DMS53 treated with DMSO at 0.1 percent for 48 hours (cell line): ENCODE measurements around the gene SLCO4A1.

Experiments used
- DNase-seq: peaks from one replicate; lab custom pipeline; 2025; ENCODE audit not compliant: unreplicated experiment; lab: John Stamatoyannopoulos, UW

SLCO4A1 gene

DNA sequence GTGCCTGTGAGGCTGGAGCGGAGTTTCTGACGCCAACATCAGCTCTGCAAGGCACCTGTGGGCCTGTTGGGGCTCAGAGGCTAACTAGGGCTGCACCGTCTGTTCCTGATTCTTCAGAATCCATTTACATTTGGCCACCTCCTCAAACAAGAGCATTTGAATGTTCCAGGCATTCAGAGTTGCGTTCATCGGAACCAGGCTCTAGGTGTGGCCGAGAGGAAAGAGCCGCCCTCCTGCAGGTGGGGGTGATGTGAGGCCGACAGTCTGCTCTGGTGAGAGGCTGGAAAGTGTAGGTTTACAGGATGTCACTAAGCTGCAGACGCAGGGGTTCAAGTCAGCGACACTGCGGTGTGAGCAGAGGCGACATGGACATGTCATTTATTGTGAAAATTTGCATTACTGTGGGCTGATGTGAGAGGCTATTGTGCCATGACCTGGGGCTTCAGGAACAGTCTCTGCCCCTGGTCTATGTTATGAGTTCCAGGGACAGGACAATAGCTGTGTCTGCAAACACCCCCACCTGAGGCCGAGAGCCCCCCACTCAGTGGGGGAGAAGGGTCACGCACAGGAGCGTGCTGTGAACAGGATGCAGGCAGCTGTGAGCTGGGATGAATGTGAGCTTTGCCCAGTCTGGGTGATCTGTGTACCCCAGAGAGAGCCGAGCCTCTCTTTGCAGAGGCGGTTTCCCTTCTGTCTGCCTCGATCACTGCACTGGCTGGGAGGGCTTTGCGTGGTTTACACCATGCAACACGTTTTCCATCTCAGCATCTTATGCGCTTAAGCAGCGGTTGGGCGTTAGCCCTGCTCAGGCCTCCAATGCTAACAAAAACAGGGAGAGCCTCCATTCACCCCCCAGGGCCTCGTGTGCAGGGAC lies 21.1 kb downstream of the SLCO4A1 start:
- DNase-seq = no peak

DNA sequence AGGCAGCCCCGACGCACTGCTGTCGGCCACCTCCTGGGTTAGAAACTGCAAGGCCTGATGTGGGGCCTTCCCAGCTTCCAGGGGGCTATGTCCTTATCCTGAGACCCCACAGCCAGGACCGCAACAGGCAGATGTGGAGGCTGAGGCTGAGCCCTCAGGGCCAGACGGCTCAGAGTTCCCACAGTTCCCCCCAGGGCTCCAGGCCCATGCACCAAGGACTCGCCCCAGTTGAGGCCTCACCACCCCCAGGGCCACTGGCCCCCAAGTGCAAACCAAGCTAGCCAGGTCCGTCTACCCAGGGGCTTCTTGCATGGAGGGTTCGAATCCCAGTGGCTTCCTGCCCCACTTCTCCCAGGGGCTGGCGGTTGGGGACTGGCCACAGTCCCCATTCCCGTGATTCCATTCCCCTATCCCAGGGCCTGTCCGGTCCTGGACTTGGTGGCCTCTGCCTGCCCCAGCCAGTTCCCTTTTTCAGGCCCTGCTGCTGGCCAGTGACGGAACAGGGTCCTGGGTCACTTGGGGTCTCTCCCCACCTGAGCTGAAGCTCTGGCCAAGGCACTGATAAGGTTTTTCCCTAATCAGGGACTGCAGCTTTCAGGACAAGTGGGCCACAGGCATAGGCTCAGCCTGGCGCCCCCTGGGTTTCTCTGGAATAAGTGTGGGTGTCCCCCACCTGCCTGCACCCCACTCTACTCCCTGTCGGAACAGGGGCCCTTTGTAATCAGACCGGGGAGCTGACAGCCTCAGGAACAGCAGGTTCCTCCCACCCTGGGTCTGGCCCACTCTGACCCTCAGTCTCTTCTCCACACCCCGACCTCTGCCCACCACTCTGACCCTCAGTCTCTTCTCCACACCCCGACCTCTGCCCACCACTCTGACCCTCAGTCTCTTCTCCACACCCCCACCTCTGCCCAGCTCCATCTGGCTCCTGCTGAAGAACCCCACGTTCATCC lies 22.0 kb downstream of the SLCO4A1 start:
- DNase-seq = no peak

DNA sequence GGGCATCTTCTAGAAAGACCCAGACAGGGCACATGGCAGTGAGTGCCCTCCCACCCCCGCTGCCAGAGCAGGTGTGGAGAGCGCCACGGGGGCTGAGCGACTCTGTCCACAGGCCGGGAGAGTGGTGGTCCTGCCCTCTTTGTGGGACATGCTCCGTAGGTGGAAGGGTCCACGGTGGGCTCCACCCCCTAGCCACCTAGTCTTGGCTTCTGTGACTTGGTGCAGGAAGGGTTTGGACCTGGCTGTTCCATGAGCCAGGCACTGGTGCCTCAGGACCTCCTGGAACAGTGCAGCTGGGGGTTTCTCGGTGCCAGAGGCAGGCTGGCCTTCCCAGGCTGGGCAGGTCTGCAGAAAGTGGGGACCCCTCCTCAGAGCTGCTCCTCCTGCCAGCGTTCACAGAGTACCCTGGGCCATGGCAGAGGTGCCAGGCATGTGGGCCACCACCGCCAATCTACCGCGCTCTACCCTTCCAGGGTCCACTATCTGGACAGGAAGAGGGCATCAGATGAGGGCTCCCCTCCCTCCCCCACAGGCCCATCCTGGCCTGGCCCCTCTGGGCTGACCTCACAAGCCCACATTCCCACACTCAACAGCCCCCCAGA lies 23.0 kb downstream of the SLCO4A1 start:
- no peak for DNase-seq

DNA sequence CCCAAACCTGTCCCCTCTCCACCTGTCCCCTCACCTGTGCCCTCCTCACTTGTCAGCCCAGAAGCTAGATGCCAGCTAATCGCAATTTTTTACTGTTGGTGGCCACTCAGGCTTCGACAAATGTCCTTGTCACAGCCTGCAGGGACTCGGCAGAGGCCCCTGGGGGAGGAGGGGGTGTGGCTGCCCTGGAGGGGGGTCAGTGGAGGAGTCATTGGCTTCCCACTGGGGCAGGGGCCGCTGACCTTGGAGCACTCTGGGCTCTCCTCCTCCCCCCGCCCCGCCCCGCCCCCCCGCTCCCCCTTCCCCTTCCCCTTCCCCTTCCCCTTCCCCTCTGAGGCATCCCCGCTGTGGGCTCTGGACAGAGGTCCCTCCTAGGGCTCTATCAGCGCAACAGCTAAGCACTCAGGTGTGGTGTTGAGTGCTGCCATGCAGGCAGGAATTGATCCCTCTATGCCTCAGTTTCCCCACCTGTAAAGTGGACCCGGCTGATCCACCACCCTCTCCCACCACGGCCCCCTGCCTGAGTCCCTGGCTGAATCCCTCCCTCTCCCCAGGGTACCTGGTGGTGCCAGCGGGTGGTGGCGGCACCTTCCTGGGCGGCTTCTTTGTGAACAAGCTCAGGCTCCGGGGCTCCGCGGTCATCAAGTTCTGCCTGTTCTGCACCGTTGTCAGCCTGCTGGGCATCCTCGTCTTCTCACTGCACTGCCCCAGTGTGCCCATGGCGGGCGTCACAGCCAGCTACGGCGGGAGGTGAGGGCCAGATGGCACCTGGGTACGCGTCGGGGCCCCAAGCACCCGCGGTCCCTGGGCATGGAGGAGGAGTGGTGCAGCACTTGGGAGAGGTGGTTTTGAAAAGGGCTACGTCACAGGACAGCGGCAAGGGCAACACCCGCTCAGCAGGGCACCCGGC lies 23.8 kb downstream of the SLCO4A1 start:
- DNase-seq = no peak

DNA sequence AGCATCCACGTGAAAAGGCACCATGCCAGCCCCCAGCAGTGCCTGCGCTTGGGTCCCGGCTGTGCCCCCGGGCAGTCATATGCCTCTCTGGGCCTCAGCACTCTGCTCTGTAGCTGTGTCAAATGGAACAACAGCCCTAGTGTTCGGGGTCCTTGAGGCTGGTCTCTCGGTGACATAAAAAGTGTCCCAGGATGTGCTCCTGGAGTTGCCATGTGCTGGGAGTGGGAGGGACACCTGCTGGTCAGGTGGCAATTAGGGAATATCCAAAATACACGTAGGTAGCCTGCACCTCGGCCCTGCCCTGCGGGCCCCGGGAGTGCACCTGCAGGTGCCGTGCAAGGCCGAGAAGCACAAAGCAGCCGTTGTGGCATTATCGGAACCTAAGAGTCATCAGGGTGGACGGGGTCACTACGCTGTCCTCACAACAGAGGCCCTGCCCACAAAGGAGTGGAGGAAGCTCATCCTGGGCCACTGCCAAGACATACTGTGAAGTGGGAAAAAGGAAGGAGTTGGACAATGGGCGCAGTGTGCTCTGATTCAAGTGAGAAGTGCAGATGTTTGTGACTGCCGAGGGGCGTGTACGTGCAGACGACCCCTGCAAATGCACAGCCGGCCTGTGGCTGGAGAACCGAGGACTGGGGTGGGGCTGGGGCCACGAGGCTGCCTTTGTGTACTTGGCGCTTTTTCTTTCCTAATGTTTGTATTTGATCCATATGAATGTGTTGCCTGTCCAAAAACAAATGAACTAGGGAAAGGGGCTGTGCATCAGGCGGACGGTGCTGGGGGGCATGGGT lies 24.6 kb downstream of the SLCO4A1 start:
- DNase-seq = no peak

DNA sequence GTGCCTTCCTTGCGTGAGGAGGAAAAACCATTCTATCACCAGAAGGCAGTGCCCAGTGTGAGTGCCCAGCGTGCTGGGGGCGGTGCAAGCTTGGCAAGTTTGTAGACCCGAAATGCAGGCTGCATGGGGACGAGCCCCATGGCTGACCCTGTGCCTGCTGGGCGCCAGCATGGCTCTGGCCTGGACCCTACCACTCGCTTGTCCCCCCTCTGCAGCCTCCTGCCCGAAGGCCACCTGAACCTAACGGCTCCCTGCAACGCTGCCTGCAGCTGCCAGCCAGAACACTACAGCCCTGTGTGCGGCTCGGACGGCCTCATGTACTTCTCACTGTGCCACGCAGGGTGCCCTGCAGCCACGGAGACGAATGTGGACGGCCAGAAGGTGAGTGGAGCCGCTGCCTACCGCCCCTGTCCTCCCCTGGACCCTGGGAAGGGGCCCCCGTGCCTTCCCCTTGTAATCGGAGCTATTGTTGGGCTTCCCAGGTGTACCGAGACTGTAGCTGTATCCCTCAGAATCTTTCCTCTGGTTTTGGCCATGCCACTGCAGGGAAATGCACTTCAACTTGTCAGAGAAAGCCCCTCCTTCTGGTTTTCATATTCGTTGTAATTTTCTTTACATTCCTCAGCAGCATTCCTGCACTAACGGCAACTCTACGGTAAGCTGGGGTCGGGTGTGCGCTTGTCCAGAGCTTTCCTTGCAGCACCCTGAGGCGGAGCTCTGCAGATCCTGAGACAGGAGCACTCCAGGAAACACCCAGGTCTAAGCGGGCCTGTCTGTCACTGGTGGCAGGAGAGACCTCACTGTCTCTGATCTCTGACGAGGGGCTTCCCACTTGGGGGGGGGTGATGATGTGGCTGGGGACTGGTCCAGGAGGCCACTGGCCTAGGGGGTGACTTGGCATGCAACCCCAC lies 25.5 kb downstream of the SLCO4A1 start:
- DNase-seq = no peak

DNA sequence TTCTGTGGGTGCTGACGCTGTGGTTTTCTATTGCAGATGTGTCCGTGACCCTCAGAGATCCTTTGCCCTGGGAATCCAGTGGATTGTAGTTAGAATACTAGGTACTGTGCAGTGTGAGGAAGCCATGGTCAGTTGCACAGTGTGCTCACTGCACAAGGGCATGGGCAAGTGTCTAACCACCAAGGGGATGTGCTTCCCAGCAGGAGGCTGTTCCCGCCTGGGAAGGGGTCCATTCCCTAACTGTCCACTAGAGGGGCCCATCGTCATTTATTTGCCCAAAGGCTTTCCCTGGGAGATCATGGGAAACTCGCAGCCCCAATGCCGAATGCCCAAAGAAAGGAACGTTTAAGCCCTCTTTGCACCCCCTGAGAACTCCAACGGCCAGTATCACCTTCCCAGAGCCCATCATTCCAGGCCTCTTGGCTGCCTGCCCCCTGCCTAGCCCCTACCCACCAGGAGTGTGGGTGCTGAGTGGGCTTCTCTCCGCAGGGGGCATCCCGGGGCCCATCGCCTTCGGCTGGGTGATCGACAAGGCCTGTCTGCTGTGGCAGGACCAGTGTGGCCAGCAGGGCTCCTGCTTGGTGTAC lies 26.2 kb downstream of the SLCO4A1 start:
- peak; percentile 46 for DNase-seq

DNA sequence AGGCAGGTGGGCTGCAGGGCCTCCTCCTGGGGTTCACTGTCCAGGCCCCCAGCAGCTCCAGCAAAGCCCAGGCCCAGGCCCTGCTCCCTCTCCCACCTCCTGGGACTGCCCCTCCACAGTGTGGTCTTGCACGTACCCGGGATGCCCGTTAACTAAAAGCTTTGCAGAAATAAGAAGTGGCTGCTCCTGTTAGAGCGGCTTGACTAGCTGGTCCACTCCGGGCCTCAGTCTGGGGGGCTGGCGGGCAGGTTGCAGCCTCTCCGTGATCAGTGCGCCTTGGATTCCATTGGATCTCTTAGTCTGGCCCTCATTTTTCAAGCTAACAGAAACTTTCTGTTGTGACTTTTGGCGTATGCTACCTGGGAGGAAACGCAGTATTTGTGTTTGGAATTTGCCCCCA lies 26.9 kb downstream of the SLCO4A1 start:
- no peak for DNase-seq

DNA sequence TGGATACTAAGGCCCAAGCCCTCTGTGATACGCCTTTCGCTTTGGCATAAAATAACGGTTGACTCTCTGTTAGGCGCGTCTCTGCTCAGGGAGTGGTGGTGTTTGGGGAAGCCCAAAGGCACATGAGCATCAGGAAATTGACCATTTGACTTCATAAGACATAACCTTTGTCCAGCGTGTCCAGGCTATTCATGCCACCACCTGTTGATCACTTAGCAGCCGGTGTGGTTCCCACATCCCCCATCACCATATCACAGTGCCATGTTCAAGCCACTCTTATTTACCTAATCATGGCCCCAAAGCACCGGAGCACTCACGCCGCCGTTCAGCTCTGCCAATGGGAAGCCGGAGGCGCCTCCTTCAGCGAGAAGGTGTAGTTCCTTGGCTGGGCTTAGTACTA lies 27.9 kb downstream of the SLCO4A1 start:
- no peak for DNase-seq

DNA sequence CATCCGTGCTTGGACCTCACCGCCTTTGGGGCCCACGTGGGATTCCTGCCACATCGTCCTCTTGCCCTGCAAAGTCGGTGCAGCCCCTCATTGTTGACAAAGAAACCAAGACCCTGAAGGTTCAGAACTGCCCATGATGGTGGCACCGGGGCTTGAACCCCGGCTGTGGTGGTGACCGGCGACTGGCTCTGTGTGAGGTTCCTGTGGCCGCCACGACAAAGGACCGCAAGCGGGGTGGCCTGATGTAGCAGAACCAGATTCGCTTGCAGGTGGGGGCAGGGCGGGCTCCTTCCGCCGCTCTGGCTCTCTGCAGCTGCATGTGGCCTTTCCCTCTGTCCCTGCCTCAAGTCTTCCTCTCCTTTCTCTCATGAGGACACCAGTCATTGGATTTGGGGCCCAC lies 28.7 kb downstream of the SLCO4A1 start:
- DNase-seq = no peak

DNA sequence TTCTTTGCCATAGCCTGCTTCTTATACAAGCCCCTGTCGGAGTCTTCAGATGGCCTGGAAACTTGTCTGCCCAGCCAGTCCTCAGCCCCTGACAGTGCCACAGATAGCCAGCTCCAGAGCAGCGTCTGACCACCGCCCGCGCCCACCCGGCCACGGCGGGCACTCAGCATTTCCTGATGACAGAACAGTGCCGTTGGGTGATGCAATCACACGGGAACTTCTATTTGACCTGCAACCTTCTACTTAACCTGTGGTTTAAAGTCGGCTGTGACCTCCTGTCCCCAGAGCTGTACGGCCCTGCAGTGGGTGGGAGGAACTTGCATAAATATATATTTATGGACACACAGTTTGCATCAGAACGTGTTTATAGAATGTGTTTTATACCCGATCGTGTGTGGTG lies 29.5 kb downstream of the SLCO4A1 start:
- DNase-seq = no peak

DNA sequence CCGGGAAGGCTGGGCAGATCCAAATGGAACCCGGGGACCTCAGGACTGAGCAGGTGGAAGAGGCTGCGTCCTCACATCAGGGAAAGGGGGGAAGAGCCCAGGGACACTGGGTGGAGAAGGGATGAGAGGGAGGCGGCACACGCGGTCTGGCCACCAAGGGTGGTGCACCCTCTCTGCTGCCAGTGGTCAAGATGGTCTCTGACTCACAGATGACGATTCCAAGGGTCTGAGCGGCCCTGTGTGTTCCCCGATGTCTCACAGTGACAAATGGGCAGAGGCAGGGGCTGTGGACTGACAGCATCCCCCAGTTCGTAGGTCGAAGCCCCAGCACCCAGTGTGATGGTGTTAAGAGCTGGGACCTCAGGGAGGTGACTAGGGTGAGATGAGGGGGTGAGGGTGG lies 32.1 kb downstream of the SLCO4A1 start:
- DNase-seq = no peak

DNA sequence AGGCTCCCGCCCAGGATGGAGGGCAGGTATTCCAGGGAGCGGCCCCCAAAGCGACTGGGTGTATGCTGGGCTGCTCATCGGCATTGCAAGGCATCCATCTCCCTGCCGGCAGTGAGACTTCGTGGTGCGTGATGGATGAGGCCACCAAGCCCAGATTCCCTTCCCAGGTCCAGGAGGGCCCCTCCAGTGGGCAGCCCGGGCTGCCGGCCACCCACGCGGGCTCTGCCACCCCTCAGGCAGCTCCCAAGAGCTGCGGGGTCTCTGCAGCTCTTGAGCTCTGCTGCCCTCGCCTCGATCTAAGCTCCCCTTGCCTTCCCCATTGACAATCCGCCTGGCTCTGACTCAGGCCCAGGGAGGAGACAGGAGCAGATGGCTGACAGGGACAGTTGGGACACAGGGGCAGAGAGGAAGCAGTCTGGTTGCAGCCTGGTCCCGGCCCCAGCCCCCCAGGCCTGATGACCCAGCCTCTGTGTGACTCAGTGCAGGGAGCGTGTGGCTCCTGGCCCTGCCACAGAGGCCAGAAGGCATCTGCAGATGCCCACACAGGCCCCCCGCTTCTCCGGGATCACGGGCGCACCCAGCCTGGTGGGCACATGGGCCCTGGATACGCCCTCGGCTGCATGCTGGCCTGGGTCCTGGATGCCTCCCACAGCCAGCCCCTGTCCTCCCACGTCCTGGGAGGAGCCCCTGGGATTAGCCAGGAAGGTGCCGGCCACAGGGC lies 33.0 kb downstream of the SLCO4A1 start:
- no peak for DNase-seq

DNA sequence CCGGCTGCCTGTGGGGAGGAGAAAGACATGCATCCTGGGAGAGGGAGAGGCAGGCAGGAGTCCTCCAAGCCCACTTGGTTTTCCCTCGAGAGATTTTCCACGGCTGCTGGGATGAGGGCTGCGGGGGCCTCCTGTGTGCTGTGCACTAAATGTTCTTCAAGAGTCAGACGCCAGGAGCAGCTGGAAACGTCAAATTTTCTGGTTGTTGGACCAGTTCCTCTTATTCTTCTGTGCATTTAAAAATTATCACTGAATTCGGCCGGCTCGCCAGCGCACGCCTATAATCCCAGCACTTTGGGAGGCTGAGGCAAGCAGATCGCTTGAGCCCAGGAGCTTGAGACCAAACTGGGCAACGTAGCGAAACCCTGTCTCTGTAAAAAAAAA lies 33.6 kb downstream of the SLCO4A1 start:
- DNase-seq = no peak

DNA sequence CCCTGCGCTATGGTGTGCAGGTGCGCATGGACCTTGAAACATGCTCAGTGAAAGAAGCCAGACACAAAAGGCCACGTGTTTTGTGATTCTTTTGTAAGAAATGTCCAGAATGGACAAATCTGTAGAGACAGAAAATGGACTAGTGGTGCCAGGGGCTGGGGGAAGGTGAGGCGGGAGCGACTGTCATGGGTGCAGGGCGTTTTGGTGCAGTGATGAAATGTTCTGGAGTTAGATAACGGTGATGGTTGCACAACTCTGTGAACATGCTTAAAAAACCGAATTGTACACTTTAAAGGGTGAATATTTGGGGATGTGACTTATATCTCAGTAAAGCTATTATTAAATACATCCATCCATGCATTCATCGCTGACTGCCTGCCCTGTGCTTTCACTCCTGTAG lies 34.7 kb downstream of the SLCO4A1 start:
- no peak for DNase-seq

DNA sequence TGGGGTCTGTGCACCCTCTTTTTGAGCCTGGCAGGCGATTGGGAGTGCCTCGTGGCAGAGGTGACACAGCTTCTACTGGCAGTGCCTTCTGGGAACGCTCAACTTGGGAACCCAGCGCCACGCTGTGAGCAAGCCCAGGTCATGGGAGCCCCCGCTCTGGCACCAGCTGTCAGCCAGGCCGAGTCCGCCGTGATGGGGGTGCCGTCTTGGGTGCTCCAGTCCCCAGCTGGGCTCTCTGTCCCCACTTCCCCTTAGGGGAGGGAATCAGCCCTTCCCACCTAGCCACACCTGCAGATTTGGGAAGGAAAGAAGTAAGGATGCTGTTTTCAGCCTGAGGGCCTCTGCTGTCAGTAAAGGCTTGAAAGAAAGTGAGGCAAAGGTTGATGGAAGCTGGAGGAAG lies 35.4 kb downstream of the SLCO4A1 start:
- DNase-seq = no peak

DNA sequence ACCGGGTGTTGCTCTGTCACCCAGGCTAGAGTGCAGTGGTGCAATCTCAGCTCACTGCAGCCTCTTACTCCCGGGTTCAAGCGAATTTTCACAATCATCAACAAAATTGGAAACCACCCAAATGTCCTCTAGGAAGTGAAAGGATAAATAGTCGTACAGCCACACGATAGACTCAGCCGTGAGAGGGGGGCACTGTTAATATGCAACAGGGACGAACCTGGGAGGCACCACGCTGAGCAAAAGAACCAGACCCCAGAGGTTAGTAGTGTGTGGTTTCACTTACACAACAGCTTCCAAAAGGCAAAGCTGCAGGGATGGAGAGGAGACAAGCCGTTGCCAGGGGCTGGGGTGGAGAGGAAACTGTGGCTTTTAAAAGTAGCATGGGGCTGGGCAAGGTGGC lies 36.2 kb downstream of the SLCO4A1 start:
- DNase-seq = no peak
